Glutamatergic neuron (in vitro differentiated cells): ENCODE measurements around the gene SF3B1. TPM values are rescaled to one million over a fixed set of nuclear protein-coding genes. Genes with fewer than 3 reads are reported as not detected.

ENCODE experiments used
- DNase-seq: peaks from one replicate; pipeline ENCODE4 v3.0.0; 2022
- H3K27ac Mint-ChIP-seq: one replicate; pipeline ENCODE4 v1.8.0; 2020; ENCODE audit warnings: mild to moderate bottlenecking, mixed read lengths, inconsistent platforms; ENCODE audit not compliant: unreplicated experiment
- H3K27me3 Mint-ChIP-seq: one replicate; pipeline ENCODE4 v1.8.0; 2020; ENCODE audit warnings: mild to moderate bottlenecking, moderate library complexity, mixed read lengths, inconsistent platforms; ENCODE audit not compliant: unreplicated experiment
- H3K36me3 Mint-ChIP-seq: one replicate; pipeline ENCODE4 v1.8.0; 2020; ENCODE audit warnings: mild to moderate bottlenecking, mixed read lengths, inconsistent platforms; ENCODE audit not compliant: unreplicated experiment
- H3K4me1 Mint-ChIP-seq: one replicate; pipeline ENCODE4 v1.8.0; 2020; ENCODE audit warnings: mild to moderate bottlenecking, low read depth, mixed read lengths, inconsistent platforms; ENCODE audit not compliant: unreplicated experiment
- H3K4me3 Mint-ChIP-seq: one replicate; pipeline ENCODE4 v1.8.0; 2020; ENCODE audit warnings: mild to moderate bottlenecking, mixed read lengths, inconsistent platforms; ENCODE audit not compliant: unreplicated experiment
- H3K9me3 Mint-ChIP-seq: one replicate; pipeline ENCODE4 v1.8.0; 2020; ENCODE audit warnings: mild to moderate bottlenecking, moderate library complexity, mixed read lengths, inconsistent platforms; ENCODE audit not compliant: unreplicated experiment
- total RNA-seq: library from RNA; stranded (reverse); fragmentation: NEBNext Ultra II Directional; extraction: Animal tissue kit (Norgen Biotek cat#: 25700); gene quantifications from one replicate; pipeline ENCODE4 v1.2.1, GENCODE V29; 2021; ENCODE audit not compliant: unreplicated experiment
- TF ChIP-seq, protein P1 (sequence below): fragments of 200-600 bp; sonication (generic); IDR thresholded peaks from one replicate; pipeline ENCODE4 v1.5.0; 2021; ENCODE audit not compliant: partially characterized antibody, unreplicated experiment

SF3B1 gene
- total RNA-seq, 1 donor from 2014 or later, result 401 TPM

DNA sequence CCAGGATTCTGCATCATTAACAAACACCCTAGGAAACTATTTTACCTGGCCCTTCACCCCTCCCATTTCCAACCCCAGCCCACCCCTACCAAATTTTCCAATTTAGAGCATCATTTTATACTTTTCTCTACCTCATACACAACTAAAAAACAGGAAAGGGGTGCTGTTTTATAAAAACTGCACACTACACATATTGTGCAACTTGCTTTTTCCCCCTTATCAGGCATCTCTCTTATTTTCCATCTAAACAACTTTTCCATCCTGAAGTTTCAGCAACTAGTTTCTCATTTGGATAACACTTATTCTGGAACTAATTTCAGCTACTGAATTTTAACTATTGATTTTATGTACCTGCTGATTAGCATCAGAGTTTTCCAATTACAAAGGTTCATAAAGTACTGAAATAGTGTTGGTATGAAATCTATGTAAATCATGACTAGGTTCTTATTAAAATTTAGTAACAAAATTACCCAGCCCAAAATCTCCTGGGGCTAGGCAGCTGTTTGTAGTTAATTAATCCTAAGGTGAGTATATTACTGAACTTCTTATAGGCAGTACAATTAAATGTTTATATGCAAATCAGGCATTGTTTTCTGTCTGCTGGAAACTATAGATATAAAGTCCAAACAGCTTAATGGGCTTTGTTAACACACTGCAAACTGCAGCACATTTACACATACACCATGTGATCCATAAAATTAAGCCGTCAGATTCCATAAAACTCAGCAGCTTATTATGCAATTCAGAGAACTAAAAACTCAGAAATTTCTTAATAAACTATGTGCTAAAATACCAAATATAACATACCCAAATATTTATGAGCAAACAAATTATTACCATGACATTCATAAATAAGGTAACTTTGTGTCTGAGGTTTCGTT, 7.9 kb downstream of the SF3B1 start:
- peaks cover 4% of the 10 kb centered on the region for H3K9me3 Mint-ChIP-seq
- TF ChIP-seq, protein P1, sequence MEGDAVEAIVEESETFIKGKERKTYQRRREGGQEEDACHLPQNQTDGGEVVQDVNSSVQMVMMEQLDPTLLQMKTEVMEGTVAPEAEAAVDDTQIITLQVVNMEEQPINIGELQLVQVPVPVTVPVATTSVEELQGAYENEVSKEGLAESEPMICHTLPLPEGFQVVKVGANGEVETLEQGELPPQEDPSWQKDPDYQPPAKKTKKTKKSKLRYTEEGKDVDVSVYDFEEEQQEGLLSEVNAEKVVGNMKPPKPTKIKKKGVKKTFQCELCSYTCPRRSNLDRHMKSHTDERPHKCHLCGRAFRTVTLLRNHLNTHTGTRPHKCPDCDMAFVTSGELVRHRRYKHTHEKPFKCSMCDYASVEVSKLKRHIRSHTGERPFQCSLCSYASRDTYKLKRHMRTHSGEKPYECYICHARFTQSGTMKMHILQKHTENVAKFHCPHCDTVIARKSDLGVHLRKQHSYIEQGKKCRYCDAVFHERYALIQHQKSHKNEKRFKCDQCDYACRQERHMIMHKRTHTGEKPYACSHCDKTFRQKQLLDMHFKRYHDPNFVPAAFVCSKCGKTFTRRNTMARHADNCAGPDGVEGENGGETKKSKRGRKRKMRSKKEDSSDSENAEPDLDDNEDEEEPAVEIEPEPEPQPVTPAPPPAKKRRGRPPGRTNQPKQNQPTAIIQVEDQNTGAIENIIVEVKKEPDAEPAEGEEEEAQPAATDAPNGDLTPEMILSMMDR, result no peak
- no peaks in the 10 kb centered on the region for H3K27me3 Mint-ChIP-seq
- H3K36me3 Mint-ChIP-seq, result no peaks in the 10 kb centered on the region
- peaks cover 23% of the 10 kb centered on the region for H3K4me1 Mint-ChIP-seq
- H3K4me3 Mint-ChIP-seq, result no peak overlapping the region
- H3K27ac Mint-ChIP-seq, result no peak overlapping the region
- no peak for DNase-seq

DNA sequence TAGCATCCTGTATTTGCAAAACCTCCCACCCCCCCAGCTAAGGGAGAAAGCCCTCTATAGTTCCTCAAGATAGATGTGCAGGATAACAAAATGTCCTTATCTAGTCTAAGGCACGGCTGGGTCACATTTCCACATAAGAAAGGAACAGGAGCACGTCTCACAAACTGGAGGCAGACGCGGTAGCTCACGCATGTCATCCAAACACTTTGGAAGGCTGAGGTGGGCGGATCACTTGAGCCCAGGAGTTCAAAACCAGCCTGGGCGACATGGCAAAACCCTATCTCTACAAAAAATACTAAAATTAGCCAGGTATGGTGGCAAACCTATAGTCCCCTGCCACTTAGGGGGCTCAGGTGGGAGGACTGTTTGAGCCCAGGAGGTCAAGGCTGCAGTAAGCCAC, 9.3 kb downstream of the SF3B1 start:
- no peaks in the 10 kb centered on the region for H3K36me3 Mint-ChIP-seq
- peaks cover 13% of the 10 kb centered on the region for H3K4me1 Mint-ChIP-seq
- TF ChIP-seq, protein P1, result no peak
- no peaks in the 10 kb centered on the region for H3K9me3 Mint-ChIP-seq
- H3K4me3 Mint-ChIP-seq, result no peak overlapping the region
- no peak overlapping the region for H3K27ac Mint-ChIP-seq
- H3K27me3 Mint-ChIP-seq, result no peaks in the 10 kb centered on the region
- no peak for DNase-seq

DNA sequence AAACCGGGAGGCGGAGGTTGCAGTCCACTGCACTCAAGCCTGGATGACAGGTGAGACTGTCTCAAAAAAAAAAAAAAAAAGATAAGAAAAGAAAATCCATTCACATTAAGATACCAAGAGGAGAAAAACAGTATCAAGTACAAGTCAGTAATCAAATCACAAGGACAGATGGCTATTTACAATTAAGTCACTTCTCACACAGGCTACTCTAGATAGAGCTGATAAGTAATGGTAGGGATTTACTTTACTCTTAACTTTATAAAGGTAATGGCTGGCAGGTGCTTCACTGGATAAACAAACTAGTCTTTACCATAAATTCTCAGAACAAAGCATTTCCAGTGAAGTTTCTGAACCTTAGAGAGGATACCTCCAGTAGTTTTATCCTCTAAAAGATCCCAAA, 11.5 kb downstream of the SF3B1 start:
- no peaks in the 10 kb centered on the region for H3K9me3 Mint-ChIP-seq
- TF ChIP-seq, protein P1, result no peak
- H3K4me3 Mint-ChIP-seq, result no peak overlapping the region
- no peaks in the 10 kb centered on the region for H3K27me3 Mint-ChIP-seq
- H3K4me1 Mint-ChIP-seq, result peaks cover 11% of the 10 kb centered on the region
- no peak overlapping the region for H3K27ac Mint-ChIP-seq
- H3K36me3 Mint-ChIP-seq, result no peaks in the 10 kb centered on the region
- no peak for DNase-seq

DNA sequence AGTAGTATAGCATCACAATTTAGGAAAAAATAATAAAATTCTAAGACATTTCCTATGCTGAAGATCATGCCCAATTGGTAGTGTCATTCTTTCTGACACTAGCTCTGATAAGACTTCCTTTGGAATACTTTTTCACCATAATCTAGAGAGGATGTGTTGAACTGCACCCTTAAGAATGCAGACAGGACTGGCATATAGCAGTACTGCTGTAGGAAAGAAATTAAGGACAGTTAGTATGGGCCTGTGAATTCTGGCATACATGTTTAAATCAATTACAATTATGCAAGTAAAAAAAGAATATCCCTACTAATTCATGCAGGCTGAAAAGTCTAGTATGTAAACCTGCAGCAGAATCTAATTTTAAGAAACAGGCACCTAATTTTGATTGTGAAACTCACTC, 15.4 kb downstream of the SF3B1 start:
- no peaks in the 10 kb centered on the region for H3K9me3 Mint-ChIP-seq
- H3K4me1 Mint-ChIP-seq, result no peaks in the 10 kb centered on the region
- no peaks in the 10 kb centered on the region for H3K36me3 Mint-ChIP-seq
- TF ChIP-seq, protein P1, result no peak
- no peak for DNase-seq
- no peaks in the 10 kb centered on the region for H3K27me3 Mint-ChIP-seq
- H3K27ac Mint-ChIP-seq, result no peak overlapping the region
- no peak overlapping the region for H3K4me3 Mint-ChIP-seq

DNA sequence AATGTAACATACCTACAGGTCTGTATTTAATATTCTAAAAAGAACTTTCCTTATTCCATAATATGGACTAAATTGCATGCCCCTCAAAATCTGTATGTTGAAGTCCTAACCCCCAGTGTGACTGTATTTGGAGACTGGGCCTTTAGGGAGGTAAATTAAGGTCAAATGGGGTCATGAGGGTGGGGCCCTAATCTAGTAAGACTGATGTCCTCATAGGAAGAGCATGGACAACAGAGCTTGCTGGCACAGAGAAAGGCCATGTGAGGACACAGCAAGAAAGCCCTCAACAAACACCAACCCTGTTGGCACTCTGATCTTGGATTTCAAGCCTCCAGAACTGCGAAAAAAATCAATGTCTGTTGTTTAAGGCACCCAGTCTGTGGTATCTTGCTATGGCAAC, 18.6 kb downstream of the SF3B1 start:
- Mint-ChIP-seq H3K27me3 (no peaks in the 10 kb centered on the region), H3K36me3 (no peaks in the 10 kb centered on the region), H3K9me3 (no peaks in the 10 kb centered on the region), H3K4me1 (no peaks in the 10 kb centered on the region), H3K4me3 (no peak overlapping the region), H3K27ac (no peak overlapping the region)
- TF ChIP-seq, protein P1, result no peak
- no peak for DNase-seq
